Hypothalamus (tissue), 51 donors: Measurements from ENCODE around the gene ERO1B.
"Not testable (repeated sequence)": the region's sequence is repeated elsewhere in the genome, so short reads cannot be mapped to it uniquely, and the experiment has no call there.

Experiments
- DNase-seq, 51 donors: peaks; one replicate each; lab custom pipeline; 2025; lab: John Stamatoyannopoulos, UW

ERO1B gene

GRCh38 chr1:236200925-236201324, 80.8 kb downstream of the ERO1B start:
- no peak for DNase-seq

GRCh38 chr1:236193184-236193583, 88.6 kb downstream of the ERO1B start:
- no peak for DNase-seq

GRCh38 chr1:236188084-236188483, 93.7 kb downstream of the ERO1B start:
- not testable (repeated sequence) for DNase-seq

- not testable (repeated sequence) for DNase-seq
Observed at GRCh38 chr1:236186471-236186870, 95.3 kb downstream of the ERO1B start.

- DNase-seq: no peak
Observed at GRCh38 chr1:236185687-236186086, 96.1 kb downstream of the ERO1B start.

GRCh38 chr1:236181059-236181458, 100.7 kb downstream of the ERO1B start:
- no peak for DNase-seq

GRCh38 chr1:236179634-236180033, 102.1 kb downstream of the ERO1B start:
- no peak for DNase-seq

GRCh38 chr1:236176337-236177336, 105.1 kb downstream of the ERO1B start:
- DNase-seq: no peak

GRCh38 chr1:236175642-236176336, 106.0 kb downstream of the ERO1B start:
- DNase-seq: no peak

- DNase-seq: no peak
Observed at GRCh38 chr1:236173174-236173767, 108.5 kb downstream of the ERO1B start.

- no peak for DNase-seq
Observed at GRCh38 chr1:236172041-236172579, 109.6 kb downstream of the ERO1B start.

- no peak for DNase-seq
Observed at GRCh38 chr1:236168716-236169429, 112.9 kb downstream of the ERO1B start.

GRCh38 chr1:236167578-236167977, 114.2 kb downstream of the ERO1B start:
- DNase-seq: no peak

GRCh38 chr1:236167154-236167553, 114.6 kb downstream of the ERO1B start:
- no peak for DNase-seq

- DNase-seq: no peak
Observed at GRCh38 chr1:236166041-236166440, 115.7 kb downstream of the ERO1B start.
